Erythroblast (primary cell): ENCODE data around the gene TMEM131.

Source experiments
- GATA1 ChIP-seq: IDR thresholded peaks from 2 replicates; pipeline ENCODE4 v1.6.1; 2011; ENCODE audit warnings: low read depth, mild to moderate bottlenecking, control low read depth, low read length, moderate library complexity
- POLR2A ChIP-seq: IDR thresholded peaks from 2 replicates; pipeline ENCODE4 v1.6.1; 2011; ENCODE audit warnings: mild to moderate bottlenecking, low read length

DNA sequence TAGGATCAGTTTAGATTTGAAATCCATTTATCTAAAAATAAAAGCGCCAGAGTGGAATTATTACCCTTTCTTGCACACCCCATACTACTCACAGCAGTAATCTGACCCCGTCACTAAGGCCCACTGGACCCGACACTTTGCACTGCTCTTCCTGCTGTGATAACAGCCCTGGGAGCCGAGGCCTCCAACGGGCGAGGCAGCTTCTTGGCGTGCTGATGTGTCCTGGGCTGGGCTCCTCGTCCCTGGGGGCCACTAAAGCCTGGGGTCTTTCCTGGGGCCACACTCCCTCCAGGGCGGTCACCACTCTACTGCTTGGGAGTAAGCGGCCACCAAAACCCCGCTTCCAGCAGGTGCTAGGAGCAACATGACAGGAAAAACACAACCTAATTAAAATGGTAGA, 220.7 kb downstream of the TMEM131 start:
- TF ChIP-seq POLR2A (no peak), GATA1 (no peak)
